Hematopoietic multipotent progenitor cell treated with erythropoietin and hydrocortisone succinate and interleukin-3 and kit ligand, for 8 days (in vitro differentiated cells): Measurements from ENCODE around the gene SCRN1.

ENCODE experiments used
- DNase-seq: peaks from one replicate; pipeline ENCODE4 v3.0.0-alpha.2; 2015

The SCRN1 gene

DNA sequence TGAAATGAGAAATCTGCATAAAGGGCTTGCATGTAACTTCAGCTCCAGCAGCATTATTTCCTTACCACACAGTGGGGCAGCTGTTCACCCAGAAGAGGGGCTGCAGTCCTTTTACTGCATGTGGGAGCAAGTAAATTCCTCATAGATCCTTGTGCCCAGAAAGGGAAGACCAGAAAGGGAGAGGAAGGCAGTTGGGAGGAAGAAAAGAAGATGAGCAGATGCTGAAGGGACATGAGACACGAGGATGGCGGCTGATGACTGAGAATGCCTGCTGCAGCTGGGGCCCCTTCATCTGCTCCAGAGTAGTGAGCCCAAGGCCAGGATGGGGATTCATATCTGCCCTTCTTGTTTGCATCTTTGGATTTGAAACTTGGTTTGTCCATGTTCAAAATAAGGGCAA is 102.8 kb downstream of the SCRN1 start:
- DNase-seq, result no peak

DNA sequence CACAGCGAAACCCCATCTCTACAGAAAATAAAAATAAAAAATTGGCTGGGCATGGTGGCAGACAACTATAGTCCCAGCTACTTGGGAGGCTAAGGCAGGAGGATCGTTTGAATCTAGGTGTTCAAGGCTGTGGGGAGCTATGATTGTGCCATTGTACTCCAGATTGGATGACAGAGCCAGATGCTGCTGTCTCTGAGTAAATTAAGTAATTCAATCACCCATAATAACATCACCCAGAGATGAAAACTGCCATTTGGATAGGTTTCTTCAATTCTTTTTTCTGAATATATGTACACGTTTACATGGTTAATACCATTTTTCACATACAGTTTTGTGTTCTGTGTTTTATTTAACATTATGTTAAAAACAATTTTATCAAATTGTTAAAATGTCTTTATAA is 104.0 kb downstream of the SCRN1 start:
- DNase-seq, result no peak

DNA sequence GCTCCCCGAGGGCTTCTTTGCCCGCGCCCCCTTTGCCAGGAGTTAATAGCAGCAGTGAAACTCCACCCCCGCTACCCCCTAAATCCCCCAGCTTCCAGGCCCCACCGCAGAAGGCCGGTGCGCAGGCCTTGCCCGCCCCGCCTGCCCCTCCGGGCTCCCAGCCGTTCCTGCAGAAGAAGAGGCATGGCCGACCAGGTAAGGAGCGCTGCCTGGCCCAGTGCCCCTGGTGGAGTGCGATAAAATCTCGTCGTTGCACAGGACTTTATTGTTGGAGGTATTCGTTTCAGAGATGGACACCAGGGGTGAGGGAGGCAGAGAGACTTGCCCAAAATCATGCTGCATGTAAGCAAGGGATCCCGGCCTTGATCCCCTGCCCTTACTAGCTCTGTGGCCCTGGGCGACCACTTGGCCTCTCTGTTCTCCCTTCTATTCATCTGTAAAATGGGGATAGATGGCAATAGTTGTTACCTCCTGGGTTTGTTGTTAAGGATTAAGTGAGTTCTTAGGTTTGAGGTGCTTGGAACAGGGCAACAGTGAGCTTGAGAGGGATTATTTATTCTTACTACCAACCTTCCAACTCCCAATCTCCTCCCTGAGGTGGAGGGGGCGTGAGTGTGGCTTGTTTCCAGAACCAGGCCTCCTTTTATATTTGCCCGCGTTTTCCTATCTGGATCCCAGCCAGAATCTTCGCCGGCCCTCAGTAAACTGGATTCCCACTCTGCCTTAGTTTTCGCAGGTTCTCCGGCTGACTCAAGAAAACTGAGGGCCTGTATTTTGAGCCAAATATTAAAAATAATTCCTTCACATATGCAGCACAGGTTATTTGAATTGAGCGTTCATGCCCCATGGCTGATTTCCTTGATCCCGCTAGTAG is 105.0 kb downstream of the SCRN1 start:
- DNase-seq, result no peak

DNA sequence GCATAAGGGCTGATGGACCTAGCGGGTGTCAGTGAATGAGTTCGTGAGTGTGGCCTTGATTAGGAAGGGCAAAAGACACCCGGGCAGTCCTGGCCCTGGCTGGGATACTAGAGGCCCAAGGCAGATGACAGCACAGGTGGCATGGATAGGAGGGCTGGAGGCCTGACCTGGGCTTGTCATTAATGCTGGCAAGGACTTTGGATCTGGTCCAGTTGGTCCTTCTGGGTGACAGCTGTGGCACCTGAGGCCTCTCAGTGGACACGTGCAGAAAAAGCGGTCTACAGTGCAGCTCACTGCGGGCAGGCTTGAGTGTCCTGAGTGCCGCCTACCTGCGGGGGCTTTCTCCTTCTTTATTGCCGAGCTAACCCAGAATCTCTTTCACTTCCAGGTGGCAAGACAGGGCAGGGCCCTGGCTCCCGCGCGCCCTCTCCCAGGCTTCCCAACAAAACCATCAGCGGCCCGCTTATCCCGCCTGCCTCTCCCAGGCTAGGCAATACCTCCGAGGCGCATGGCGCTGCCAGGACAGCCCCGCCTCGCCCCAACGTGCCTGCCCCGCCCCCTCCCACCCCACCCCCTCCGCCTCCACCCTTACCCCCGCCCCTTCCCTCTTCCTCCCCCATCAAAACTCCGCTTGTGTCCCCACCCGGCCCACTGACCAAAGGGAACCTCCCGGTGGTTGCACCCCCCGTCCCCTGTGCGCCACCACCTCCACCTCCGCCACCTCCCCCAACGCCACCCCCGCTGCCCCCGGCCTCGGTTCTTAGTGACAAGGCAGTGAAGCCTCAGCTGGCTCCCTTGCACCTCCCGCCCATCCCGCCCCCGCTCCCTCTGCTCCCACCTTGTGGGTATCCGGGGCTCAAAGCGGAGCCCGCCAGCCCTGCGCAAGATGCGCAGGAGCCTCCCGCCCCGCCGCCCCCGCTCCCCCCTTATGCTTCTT is 105.9 kb downstream of the SCRN1 start:
- DNase-seq, result no peak

DNA sequence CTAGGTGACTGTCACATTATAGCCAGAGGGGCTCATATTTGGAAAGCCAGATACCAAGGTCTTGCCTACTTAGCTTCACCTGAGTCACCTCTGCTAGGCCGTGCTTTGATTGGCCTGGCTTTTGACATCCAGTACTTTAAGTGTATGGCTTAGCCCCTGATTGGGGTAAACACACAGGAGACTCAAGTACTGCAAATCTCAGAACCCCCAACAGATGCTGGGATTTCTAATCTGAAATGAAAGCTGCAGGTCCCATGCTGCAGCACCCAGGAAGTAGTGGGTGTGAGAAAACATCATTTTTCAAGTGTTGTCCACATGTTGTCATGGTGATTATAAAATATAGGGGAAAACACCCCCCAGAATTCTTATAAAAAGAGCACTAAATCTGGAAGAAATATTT is 107.1 kb downstream of the SCRN1 start:
- no peak for DNase-seq

DNA sequence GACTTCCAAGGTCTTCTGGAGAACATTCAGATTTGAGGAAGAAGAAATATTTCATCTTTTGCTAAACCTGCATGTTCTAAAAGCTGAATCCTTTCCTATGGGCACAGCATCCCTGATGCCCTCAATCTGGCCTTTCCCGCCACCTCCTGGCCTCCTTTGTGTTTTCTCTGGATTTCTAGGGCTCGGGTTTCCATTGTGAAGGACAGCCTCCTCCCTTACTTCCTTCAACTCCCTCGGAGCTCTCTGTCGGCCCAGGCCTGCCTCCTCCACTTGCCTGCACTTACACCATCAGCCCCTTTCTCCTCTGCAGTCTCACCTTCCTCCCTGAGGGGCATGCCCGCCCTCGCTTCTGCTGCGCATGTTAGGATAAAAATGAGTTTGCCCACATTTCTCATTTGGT is 107.9 kb downstream of the SCRN1 start:
- no peak for DNase-seq

DNA sequence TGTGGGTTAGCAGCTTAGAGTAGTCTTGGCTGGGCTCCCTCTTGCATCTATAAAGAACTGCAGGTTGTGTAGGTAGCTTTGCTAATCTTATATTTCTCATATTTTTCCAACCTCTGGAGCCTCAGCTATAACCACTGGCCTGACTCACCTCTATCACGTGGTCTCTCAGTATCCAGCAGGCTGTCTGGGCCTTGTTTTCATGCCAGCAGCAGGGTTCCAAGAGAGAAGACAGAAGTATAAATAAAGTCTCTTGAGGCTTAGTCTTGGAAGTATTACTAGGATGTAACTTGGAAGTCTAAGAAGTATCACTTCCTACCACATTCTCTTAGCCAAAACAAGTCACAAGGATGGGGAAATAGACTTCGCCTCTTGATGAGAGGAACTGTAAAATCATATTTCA is 110.0 kb downstream of the SCRN1 start:
- no peak for DNase-seq

DNA sequence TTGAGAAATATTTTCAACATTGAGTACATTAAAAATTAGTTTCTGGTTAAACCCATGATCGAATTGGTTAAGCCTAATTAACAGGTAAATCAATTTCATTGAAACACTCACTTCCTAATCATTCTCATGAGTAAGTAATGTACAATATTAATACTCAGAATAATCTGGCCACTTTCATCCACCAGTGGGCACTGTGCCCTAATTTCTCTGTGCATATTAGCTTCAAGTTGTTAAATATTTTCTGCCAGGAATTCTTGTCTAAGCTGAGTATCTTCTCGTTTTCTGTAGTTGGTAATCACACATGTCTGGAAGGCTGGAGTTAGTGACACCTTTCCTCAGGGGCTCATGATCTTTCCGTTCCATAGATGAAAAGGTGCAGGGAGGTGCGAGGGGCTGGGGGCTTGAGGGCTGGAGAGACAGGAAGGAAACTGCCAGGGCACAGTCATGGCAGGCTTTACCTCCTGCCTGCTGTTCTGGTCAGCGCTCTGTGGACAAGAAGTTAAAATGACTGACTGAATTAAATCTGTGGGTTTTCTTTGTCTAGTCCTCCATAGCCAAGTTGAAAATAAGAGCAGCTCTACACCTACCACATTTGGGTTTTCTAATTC is 111.4 kb downstream of the SCRN1 start:
- peak; percentile 79 for DNase-seq

DNA sequence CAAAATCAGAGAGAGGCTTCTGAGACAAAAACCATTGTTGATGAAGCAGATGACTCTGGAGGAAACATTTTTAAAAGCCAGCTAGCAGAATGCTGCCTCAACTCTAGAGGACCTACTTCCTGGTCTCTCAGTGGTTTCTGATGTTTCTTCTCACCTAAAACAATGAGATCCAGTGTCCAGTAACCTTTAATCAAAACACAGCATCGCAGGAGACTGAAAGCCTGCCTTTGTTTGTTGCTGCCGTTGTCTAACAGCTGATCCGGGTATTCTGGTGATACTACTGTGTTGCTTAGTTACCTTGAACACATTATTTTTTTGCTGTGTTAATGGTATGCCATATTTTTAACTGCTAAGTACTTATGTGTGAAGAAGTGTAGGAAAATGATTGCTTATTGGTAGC is 112.4 kb downstream of the SCRN1 start:
- DNase-seq, result no peak

DNA sequence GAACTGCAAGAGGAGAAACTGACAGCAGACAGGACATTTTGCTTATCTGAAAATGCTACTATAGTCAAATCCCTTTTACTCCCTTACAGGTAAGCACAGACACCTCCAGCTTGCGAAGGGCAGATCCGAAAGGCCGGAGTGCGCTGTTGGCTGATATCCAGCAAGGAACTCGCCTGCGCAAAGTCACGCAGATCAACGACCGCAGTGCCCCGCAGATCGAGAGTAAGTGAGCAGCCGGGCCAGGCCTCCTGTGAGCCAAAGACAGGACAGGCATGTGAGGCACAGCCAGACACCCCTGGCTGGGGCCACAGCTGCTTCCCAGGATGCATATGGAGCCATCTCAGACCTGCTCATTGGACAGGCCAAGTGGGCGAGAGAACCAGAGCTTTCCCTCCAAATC is 113.9 kb downstream of the SCRN1 start:
- DNase-seq, result no peak

DNA sequence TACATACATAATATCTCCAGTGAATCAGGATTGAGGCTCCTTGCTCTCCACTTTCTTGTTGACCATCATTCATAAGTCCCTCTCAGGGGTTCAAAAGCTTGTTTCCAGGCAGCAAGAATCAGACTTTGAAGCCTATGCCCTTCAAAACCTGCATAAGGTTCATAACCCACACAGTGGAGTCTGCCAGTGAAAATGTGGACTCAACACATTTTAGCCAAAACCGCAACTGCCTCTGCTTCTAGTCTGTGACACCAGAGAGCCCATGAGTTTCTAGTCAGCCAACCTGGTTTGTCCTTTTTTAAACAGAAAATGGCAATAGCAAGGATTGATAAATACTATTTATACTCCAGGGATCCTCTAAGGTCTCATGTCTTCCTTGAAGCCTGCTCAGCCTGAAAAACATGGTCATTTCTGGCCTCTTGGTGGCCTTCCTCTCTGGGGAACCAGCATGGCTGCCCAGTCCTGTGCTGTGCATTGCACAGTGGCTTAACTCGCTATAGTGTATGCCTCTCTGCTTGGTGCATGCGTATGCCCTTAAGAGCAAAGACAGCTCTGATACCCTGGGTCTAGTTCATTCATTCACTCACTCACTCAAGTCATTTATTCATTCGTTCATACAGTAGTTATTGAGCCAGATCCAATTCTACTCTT is 115.8 kb downstream of the SCRN1 start:
- no peak for DNase-seq

DNA sequence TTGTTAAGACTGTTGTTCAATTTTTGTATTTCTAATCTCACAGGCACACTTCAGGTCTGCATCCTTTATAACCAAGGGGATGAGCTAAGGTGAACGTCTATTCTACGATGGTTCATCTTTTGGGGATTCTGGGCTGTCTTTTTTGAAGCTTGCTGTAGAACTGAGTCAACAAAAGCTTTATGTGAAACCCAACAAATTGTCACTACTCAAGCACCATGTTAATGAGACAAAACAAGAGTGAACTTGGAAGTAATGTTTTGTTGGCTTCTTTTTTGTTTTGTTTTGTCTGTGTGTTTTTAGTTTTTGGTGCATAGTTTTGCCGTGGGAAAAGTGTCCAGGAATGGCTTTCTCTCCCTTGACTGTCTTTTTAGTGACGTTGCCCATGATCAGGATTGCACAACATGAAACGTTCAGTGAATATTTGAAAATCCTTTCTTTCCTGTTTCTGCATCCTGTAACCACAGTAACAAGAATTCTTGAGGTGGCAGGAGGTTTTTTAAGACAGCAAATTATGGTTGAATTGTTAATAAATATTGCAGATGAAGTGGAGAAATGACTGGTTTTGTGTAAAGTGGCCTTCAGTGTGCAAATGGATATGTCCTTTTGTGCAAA is 117.7 kb downstream of the SCRN1 start:
- DNase-seq, result no peak
